ENCODE data around the gene POC5.

GRCh38 chr5:75716715-75717081 lies 539 bp downstream of the POC5 start:
- no peak for TF ChIP-seq MAX (IDR thresholded peaks at IDR 0.05)
- TF ChIP-seq EP300 (IDR thresholded peaks at IDR 0.05) = no peak
- no peak for TF ChIP-seq NR3C1 (IDR thresholded peaks at IDR 0.05)
- no peak for TF ChIP-seq POLR2A (IDR thresholded peaks at IDR 0.05; ENCODE audit: low read length)
- TF ChIP-seq CTCF (IDR thresholded peaks at IDR 0.05) = no peak
- no peak for TF ChIP-seq POLR2AphosphoS2 (conservative IDR thresholded peaks at IDR 0.05; ENCODE audit: low read length)
- no peak for TF ChIP-seq MYC (IDR thresholded peaks at IDR 0.05; ENCODE audit: borderline replicate concordance, low read length)
- no peak for TF ChIP-seq E2F6 (IDR thresholded peaks at IDR 0.05; ENCODE audit: borderline replicate concordance, low read depth)
- TF ChIP-seq CBX8 (IDR thresholded peaks at IDR 0.05) = no peak
- no peak for TF ChIP-seq ZC3H11A (IDR thresholded peaks at IDR 0.05)
- no peak for TF ChIP-seq RFX5 (IDR thresholded peaks at IDR 0.05)
- no peak for TF ChIP-seq REST (IDR thresholded peaks at IDR 0.05)
- no peak for TF ChIP-seq PBX3 (IDR thresholded peaks at IDR 0.05)
